ENCODE results near the gene FCRL6.

GRCh38 chr1:159825564-159825963 lies 23.4 kb downstream of the FCRL6 start:
- no peak for TF ChIP-seq CTCF (IDR thresholded peaks at IDR 0.05; ENCODE audit: low read length)
- TF ChIP-seq EZH2 (IDR thresholded peaks at IDR 0.05; ENCODE audit: borderline replicate concordance, low read length): no peak

Data from OCI-LY1 (cell line).